ENCODE data around the gene SAMM50. TPM values are rescaled to one million over a fixed set of nuclear protein-coding genes. Genes with fewer than 3 reads are reported as not detected.

SAMM50 gene
- total RNA-seq, 2 donors from 2014 or later, result 10.2 to 20.2 TPM

- H3K4me3 ChIP-seq, result no peak overlapping the region
- WGBS, 2 donors, result 77 to 80% methylated on average over 6 of the region's 6 CpGs
- TF ChIP-seq CTCF (IDR thresholded peaks at IDR 0.05) (no peak), POLR2A (IDR thresholded peaks at IDR 0.05) (no peak)
Measured at GRCh38 chr22:43917521-43917920, 37.7 kb upstream of the SAMM50 start.

GRCh38 chr22:43919106-43919973 is 35.9 kb upstream of the SAMM50 start:
- no peak overlapping the region for H3K4me3 ChIP-seq
- intact Hi-C loops (cut with DNase I), result no loop called here
- H3K9me3 ChIP-seq, result no peaks in the 10 kb centered on the region
- 49 to 53% methylated on average over 14 to 16 of the region's 16 CpGs for WGBS, 2 donors
- H3K27ac ChIP-seq, result no peak overlapping the region
- TF ChIP-seq CTCF (IDR thresholded peaks at IDR 0.05) (no peak), POLR2A (IDR thresholded peaks at IDR 0.05) (no peak)
- H3K36me3 ChIP-seq (replicated peaks in 1 of 2; ENCODE audit: insufficient read depth in 1 of 2, low read depth in 2 of 2), result no peaks in the 10 kb centered on the region
- peaks cover 0 to 3% of the 10 kb centered on the region in 2 donors for H3K27me3 ChIP-seq
- no peak for ATAC-seq
- peak; percentile 23 to 58 (median 52) for DNase-seq
- H3K4me1 ChIP-seq, result peaks cover 15% of the 10 kb centered on the region

More at GRCh38 chr22:43917521-43917920, 37.7 kb upstream of the SAMM50 start:
- H3K27ac ChIP-seq, result no peak overlapping the region
- no peaks in the 10 kb centered on the region for H3K36me3 ChIP-seq (replicated peaks in 1 of 2; ENCODE audit: insufficient read depth in 1 of 2, low read depth in 2 of 2)
- no peak for DNase-seq
- no peaks in the 10 kb centered on the region for H3K27me3 ChIP-seq
- intact Hi-C loops (cut with DNase I), result no loop called here
- ATAC-seq, result no peak
- H3K9me3 ChIP-seq, result no peaks in the 10 kb centered on the region
- peaks cover 7% of the 10 kb centered on the region for H3K4me1 ChIP-seq

- Histone ChIP-seq H3K36me3 (replicated peaks in 1 of 2; ENCODE audit: insufficient read depth in 1 of 2, low read depth in 2 of 2) (no peaks in the 10 kb centered on the region), H3K27ac (no peak overlapping the region), H3K4me3 (no peak overlapping the region), H3K9me3 (no peaks in the 10 kb centered on the region), H3K27me3 (peaks cover 0 to 4% of the 10 kb centered on the region in 2 donors), H3K4me1 (peaks cover 16% of the 10 kb centered on the region)
- intact Hi-C loops (cut with DNase I), result no loop called here
- no peak for ATAC-seq
- no peak for DNase-seq
- WGBS, 2 donors, result 47% methylated on average over 4 of the region's 4 CpGs; no CpG with 5 or more reads in 1 of the 2 donors
- TF ChIP-seq POLR2A (IDR thresholded peaks at IDR 0.05), result no peak
- TF ChIP-seq CTCF (IDR thresholded peaks at IDR 0.05), result no peak
Measured at GRCh38 chr22:43921370-43921769, 33.9 kb upstream of the SAMM50 start.

- Histone ChIP-seq H3K36me3 (replicated peaks in 1 of 2; ENCODE audit: insufficient read depth in 1 of 2, low read depth in 2 of 2) (no peaks in the 10 kb centered on the region), H3K27me3 (peaks cover 0 to 4% of the 10 kb centered on the region in 2 donors), H3K27ac (no peak overlapping the region), H3K4me3 (no peak overlapping the region), H3K4me1 (peaks cover 16% of the 10 kb centered on the region), H3K9me3 (no peaks in the 10 kb centered on the region)
- DNase-seq, result no peak
- no peak for ATAC-seq
- intact Hi-C loops (cut with DNase I), result no loop called here
- WGBS, 2 donors, result 62% methylated on average over 3 of the region's 3 CpGs; no CpG with 5 or more reads in 1 of the 2 donors
- TF ChIP-seq POLR2A (IDR thresholded peaks at IDR 0.05), result no peak
- TF ChIP-seq CTCF (IDR thresholded peaks at IDR 0.05), result no peak
Measured at GRCh38 chr22:43922123-43922522, 33.1 kb upstream of the SAMM50 start.
